ENCODE measurements around the gene OLFM1.

The OLFM1 gene

GRCh38 chr9:135126451-135127187 is 39.2 kb downstream of the OLFM1 start:
- no peaks in the 10 kb centered on the region for H3K36me3 ChIP-seq (ENCODE audit: control insufficient read depth, insufficient read depth, low read length)
- no peaks in the 10 kb centered on the region for H3K4me1 ChIP-seq (ENCODE audit: control insufficient read depth, insufficient read depth, low read length, poor library complexity, severe bottlenecking)
- WGBS, 2 experiments (ENCODE audit: insufficient coverage in 2 of 2) = 89 to 90% methylated on average over 30 to 33 of the region's 34 CpGs
- peaks cover 11% of the 10 kb centered on the region for H3K9me3 ChIP-seq (ENCODE audit: control insufficient read depth, low read length)
- H3K27ac ChIP-seq (ENCODE audit: low read depth, low read length, severe bottlenecking) = no peak overlapping the region
- no peak overlapping the region for H3K4me3 ChIP-seq (ENCODE audit: extremely low read depth, insufficient read depth, low read length, poor library complexity, severe bottlenecking)

- Histone ChIP-seq H3K4me3 (ENCODE audit: extremely low read depth, insufficient read depth, low read length, poor library complexity, severe bottlenecking) (no peak overlapping the region), H3K9me3 (ENCODE audit: control insufficient read depth, low read length) (peaks cover 11% of the 10 kb centered on the region), H3K36me3 (ENCODE audit: control insufficient read depth, insufficient read depth, low read length) (no peaks in the 10 kb centered on the region), H3K4me1 (ENCODE audit: control insufficient read depth, insufficient read depth, low read length, poor library complexity, severe bottlenecking) (no peaks in the 10 kb centered on the region), H3K27ac (ENCODE audit: low read depth, low read length, severe bottlenecking) (no peak overlapping the region)
- WGBS, 2 experiments (ENCODE audit: insufficient coverage in 2 of 2) = 77 to 80% methylated on average over 19 to 20 of the region's 23 CpGs
Measured at GRCh38 chr9:135127718-135128670, 40.5 kb downstream of the OLFM1 start.

GRCh38 chr9:135129137-135129695 is 41.7 kb downstream of the OLFM1 start:
- Histone ChIP-seq H3K4me1 (ENCODE audit: control insufficient read depth, insufficient read depth, low read length, poor library complexity, severe bottlenecking) (no peaks in the 10 kb centered on the region), H3K4me3 (ENCODE audit: extremely low read depth, insufficient read depth, low read length, poor library complexity, severe bottlenecking) (no peak overlapping the region), H3K36me3 (ENCODE audit: control insufficient read depth, insufficient read depth, low read length) (no peaks in the 10 kb centered on the region), H3K27ac (ENCODE audit: low read depth, low read length, severe bottlenecking) (no peak overlapping the region), H3K9me3 (ENCODE audit: control insufficient read depth, low read length) (peaks cover 11% of the 10 kb centered on the region)
- 99 to 100% methylated on average over 5 of the region's 7 CpGs for WGBS, 2 experiments (ENCODE audit: insufficient coverage in 2 of 2)

- peaks cover 11% of the 10 kb centered on the region for H3K9me3 ChIP-seq (ENCODE audit: control insufficient read depth, low read length)
- H3K27ac ChIP-seq (ENCODE audit: low read depth, low read length, severe bottlenecking) = no peak overlapping the region
- no peak overlapping the region for H3K4me3 ChIP-seq (ENCODE audit: extremely low read depth, insufficient read depth, low read length, poor library complexity, severe bottlenecking)
- no peaks in the 10 kb centered on the region for H3K4me1 ChIP-seq (ENCODE audit: control insufficient read depth, insufficient read depth, low read length, poor library complexity, severe bottlenecking)
- 86 to 95% methylated on average over 15 of the region's 18 CpGs for WGBS, 2 experiments (ENCODE audit: insufficient coverage in 2 of 2)
- no peaks in the 10 kb centered on the region for H3K36me3 ChIP-seq (ENCODE audit: control insufficient read depth, insufficient read depth, low read length)
Measured at GRCh38 chr9:135130207-135130976, 42.9 kb downstream of the OLFM1 start.

- H3K9me3 ChIP-seq (ENCODE audit: control insufficient read depth, low read length) = peaks cover 11% of the 10 kb centered on the region
- H3K4me3 ChIP-seq (ENCODE audit: extremely low read depth, insufficient read depth, low read length, poor library complexity, severe bottlenecking) = no peak overlapping the region
- WGBS, 2 experiments (ENCODE audit: insufficient coverage in 2 of 2) = 97% methylated on average over 5 to 6 of the region's 8 CpGs
- no peak overlapping the region for H3K27ac ChIP-seq (ENCODE audit: low read depth, low read length, severe bottlenecking)
- no peaks in the 10 kb centered on the region for H3K4me1 ChIP-seq (ENCODE audit: control insufficient read depth, insufficient read depth, low read length, poor library complexity, severe bottlenecking)
- no peaks in the 10 kb centered on the region for H3K36me3 ChIP-seq (ENCODE audit: control insufficient read depth, insufficient read depth, low read length)
Measured at GRCh38 chr9:135131488-135131887, 44.0 kb downstream of the OLFM1 start.

GRCh38 chr9:135132008-135132407 is 44.5 kb downstream of the OLFM1 start:
- Histone ChIP-seq H3K27ac (ENCODE audit: low read depth, low read length, severe bottlenecking) (no peak overlapping the region), H3K9me3 (ENCODE audit: control insufficient read depth, low read length) (peaks cover 11% of the 10 kb centered on the region), H3K4me1 (ENCODE audit: control insufficient read depth, insufficient read depth, low read length, poor library complexity, severe bottlenecking) (no peaks in the 10 kb centered on the region), H3K4me3 (ENCODE audit: extremely low read depth, insufficient read depth, low read length, poor library complexity, severe bottlenecking) (no peak overlapping the region), H3K36me3 (ENCODE audit: control insufficient read depth, insufficient read depth, low read length) (no peaks in the 10 kb centered on the region)
- 92 to 93% methylated on average over 14 to 18 of the region's 18 CpGs for WGBS, 2 experiments (ENCODE audit: insufficient coverage in 2 of 2)

- H3K27ac ChIP-seq (ENCODE audit: low read depth, low read length, severe bottlenecking) = no peak overlapping the region
- WGBS, 2 experiments (ENCODE audit: insufficient coverage in 2 of 2) = 89 to 91% methylated on average over 27 of the region's 28 CpGs
- H3K36me3 ChIP-seq (ENCODE audit: control insufficient read depth, insufficient read depth, low read length) = no peaks in the 10 kb centered on the region
- peaks cover 27% of the 10 kb centered on the region for H3K9me3 ChIP-seq (ENCODE audit: control insufficient read depth, low read length)
- H3K4me3 ChIP-seq (ENCODE audit: extremely low read depth, insufficient read depth, low read length, poor library complexity, severe bottlenecking) = no peak overlapping the region
- H3K4me1 ChIP-seq (ENCODE audit: control insufficient read depth, insufficient read depth, low read length, poor library complexity, severe bottlenecking) = no peaks in the 10 kb centered on the region
Measured at GRCh38 chr9:135134268-135135022, 47.0 kb downstream of the OLFM1 start.

- 90 to 95% methylated on average over 4 to 9 of the region's 13 CpGs for WGBS, 2 experiments (ENCODE audit: insufficient coverage in 2 of 2)
- Histone ChIP-seq H3K9me3 (ENCODE audit: control insufficient read depth, low read length) (peaks cover 21% of the 10 kb centered on the region), H3K4me3 (ENCODE audit: extremely low read depth, insufficient read depth, low read length, poor library complexity, severe bottlenecking) (no peak overlapping the region), H3K27ac (ENCODE audit: low read depth, low read length, severe bottlenecking) (no peak overlapping the region), H3K36me3 (ENCODE audit: control insufficient read depth, insufficient read depth, low read length) (no peaks in the 10 kb centered on the region), H3K4me1 (ENCODE audit: control insufficient read depth, insufficient read depth, low read length, poor library complexity, severe bottlenecking) (no peaks in the 10 kb centered on the region)
Measured at GRCh38 chr9:135135171-135135928, 47.9 kb downstream of the OLFM1 start.

GRCh38 chr9:135135929-135136315 is 48.5 kb downstream of the OLFM1 start:
- Histone ChIP-seq H3K4me3 (ENCODE audit: extremely low read depth, insufficient read depth, low read length, poor library complexity, severe bottlenecking) (no peak overlapping the region), H3K27ac (ENCODE audit: low read depth, low read length, severe bottlenecking) (no peak overlapping the region), H3K4me1 (ENCODE audit: control insufficient read depth, insufficient read depth, low read length, poor library complexity, severe bottlenecking) (no peaks in the 10 kb centered on the region), H3K36me3 (ENCODE audit: control insufficient read depth, insufficient read depth, low read length) (no peaks in the 10 kb centered on the region), H3K9me3 (ENCODE audit: control insufficient read depth, low read length) (peaks cover 21% of the 10 kb centered on the region)
- WGBS, 2 experiments (ENCODE audit: insufficient coverage in 2 of 2) = 75 to 84% methylated on average over 6 of the region's 6 CpGs

Data from mesodermal cell (in vitro differentiated cells).